BLaER1 treated with 17β-estradiol and CSF1 and Interleukin-3, amounts not matched to agents 10 nM and 100 nM (cell line): ENCODE measurements around the gene TESMIN.

Source experiments
- H3K27ac ChIP-seq, 11 experiments: shearing (Covaris generic); formaldehyde crosslinking; 2 replicates each; pipeline ENCODE4 v1.8.1; 2022
- H3K27me3 ChIP-seq, 11 experiments: shearing (Covaris generic); formaldehyde crosslinking; 2 replicates each; pipeline ENCODE4 v1.8.1; 2022
- H3K36me3 ChIP-seq, 11 experiments: shearing (Covaris generic); formaldehyde crosslinking; 2 replicates each; pipeline ENCODE4 v1.8.1; 2022
- H3K4me1 ChIP-seq, 10 experiments: shearing (Covaris generic); formaldehyde crosslinking; 2 replicates each; pipeline ENCODE4 v1.8.1; 2022
- H3K4me2 ChIP-seq, 11 experiments: shearing (Covaris generic); formaldehyde crosslinking; 2 replicates each; pipeline ENCODE4 v1.8.1; 2022
- H3K4me3 ChIP-seq, 10 experiments: shearing (Covaris generic); formaldehyde crosslinking; 2 replicates each; pipeline ENCODE4 v1.8.1; 2022
- H3K9ac ChIP-seq, 11 experiments: shearing (Covaris generic); formaldehyde crosslinking; 2 replicates each; pipeline ENCODE4 v1.8.1; 2022
- H3K9me3 ChIP-seq, 11 experiments: shearing (Covaris generic); formaldehyde crosslinking; replicated peaks in 1 of 11; 2 replicates each; pipeline ENCODE4 v1.8.1; 2022
- H4K20me1 ChIP-seq, 11 experiments: shearing (Covaris generic); formaldehyde crosslinking; 2 replicates each; pipeline ENCODE4 v1.8.1; 2022
- Cebpa-rat ChIP-seq, 11 experiments: shearing (Covaris generic); IDR thresholded peaks; 2 replicates each; pipeline ENCODE4 v1.8.1; 2022

TESMIN gene

GRCh38 chr11:68692871-68693483 lies 58.3 kb downstream of the TESMIN start:
- Histone ChIP-seq H3K36me3 (peaks cover 0 to 3% (median 0%) of the 10 kb centered on the region in 11 experiments; a peak in 1 of 22 replicates), H3K27me3 (peaks cover 6 to 30% (median 22%) of the 10 kb centered on the region in 11 experiments; a peak in 17 of 22 replicates), H4K20me1 (no peaks in the 10 kb centered on the region; a peak in 2 of 22 replicates), H3K27ac (no peak overlapping the region), H3K4me1 (peaks cover 7 to 15% (median 13%) of the 10 kb centered on the region in 10 experiments; a peak in 18 of 20 replicates), H3K4me2 (no peak overlapping the region), H3K9me3 (peaks cover 14 to 35% (median 24%) of the 10 kb centered on the region in 11 experiments), H3K9ac (no peak overlapping the region), H3K4me3 (no peak overlapping the region)
- TF ChIP-seq Cebpa-rat (IDR thresholded peaks at IDR 0.05) = no peak

- no peak for TF ChIP-seq Cebpa-rat (IDR thresholded peaks at IDR 0.05)
- Histone ChIP-seq H3K4me1 (peaks cover 7 to 15% (median 13%) of the 10 kb centered on the region in 10 experiments; a peak in 18 of 20 replicates), H3K9ac (no peak overlapping the region), H4K20me1 (no peaks in the 10 kb centered on the region; a peak in 3 of 22 replicates), H3K27me3 (peaks cover 10 to 39% (median 26%) of the 10 kb centered on the region in 11 experiments), H3K4me3 (no peak overlapping the region), H3K4me2 (no peak overlapping the region), H3K9me3 (peaks cover 14 to 27% (median 22%) of the 10 kb centered on the region in 11 experiments), H3K27ac (no peak overlapping the region), H3K36me3 (peaks cover 0 to 3% (median 0%) of the 10 kb centered on the region in 11 experiments; a peak in 1 of 22 replicates)
Observed at GRCh38 chr11:68692115-68692514, 59.2 kb downstream of the TESMIN start.

DNA sequence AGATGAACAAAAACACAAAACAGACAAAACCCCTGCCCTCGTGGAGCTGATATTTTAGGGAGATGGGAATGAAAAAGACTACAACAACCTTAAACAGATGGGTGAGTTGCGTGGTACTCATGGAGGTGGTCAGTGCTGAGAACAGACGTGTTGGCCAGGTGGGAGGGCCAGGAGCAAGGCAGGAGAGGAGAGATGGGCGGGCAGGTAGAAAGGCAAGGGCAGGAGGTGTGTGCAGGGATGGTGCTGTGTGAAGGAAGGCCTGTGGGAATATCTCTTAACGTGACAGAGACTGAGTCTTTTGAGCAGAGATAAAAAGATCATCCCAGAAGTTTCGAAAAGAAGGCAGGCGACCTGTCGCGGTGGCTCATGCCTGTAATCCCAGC lies 59.9 kb downstream of the TESMIN start:
- Histone ChIP-seq H4K20me1 (peaks cover 0 to 3% (median 0%) of the 10 kb centered on the region in 11 experiments; a peak in 7 of 22 replicates), H3K9me3 (peaks cover 11 to 20% (median 16%) of the 10 kb centered on the region in 11 experiments), H3K36me3 (peaks cover 0 to 3% (median 0%) of the 10 kb centered on the region in 11 experiments; a peak in 1 of 22 replicates), H3K4me2 (peak overlapping the region in 6 of 11 experiments; percentile 40 to 65 (median 54); a peak in 9 of 22 replicates), H3K4me1 (peaks cover 7 to 15% (median 13%) of the 10 kb centered on the region in 10 experiments; a peak in 18 of 20 replicates), H3K27me3 (peaks cover 17 to 46% (median 33%) of the 10 kb centered on the region in 11 experiments), H3K4me3 (no peak overlapping the region), H3K9ac (no peak overlapping the region), H3K27ac (no peak overlapping the region)
- no peak for TF ChIP-seq Cebpa-rat (IDR thresholded peaks at IDR 0.05)

DNA sequence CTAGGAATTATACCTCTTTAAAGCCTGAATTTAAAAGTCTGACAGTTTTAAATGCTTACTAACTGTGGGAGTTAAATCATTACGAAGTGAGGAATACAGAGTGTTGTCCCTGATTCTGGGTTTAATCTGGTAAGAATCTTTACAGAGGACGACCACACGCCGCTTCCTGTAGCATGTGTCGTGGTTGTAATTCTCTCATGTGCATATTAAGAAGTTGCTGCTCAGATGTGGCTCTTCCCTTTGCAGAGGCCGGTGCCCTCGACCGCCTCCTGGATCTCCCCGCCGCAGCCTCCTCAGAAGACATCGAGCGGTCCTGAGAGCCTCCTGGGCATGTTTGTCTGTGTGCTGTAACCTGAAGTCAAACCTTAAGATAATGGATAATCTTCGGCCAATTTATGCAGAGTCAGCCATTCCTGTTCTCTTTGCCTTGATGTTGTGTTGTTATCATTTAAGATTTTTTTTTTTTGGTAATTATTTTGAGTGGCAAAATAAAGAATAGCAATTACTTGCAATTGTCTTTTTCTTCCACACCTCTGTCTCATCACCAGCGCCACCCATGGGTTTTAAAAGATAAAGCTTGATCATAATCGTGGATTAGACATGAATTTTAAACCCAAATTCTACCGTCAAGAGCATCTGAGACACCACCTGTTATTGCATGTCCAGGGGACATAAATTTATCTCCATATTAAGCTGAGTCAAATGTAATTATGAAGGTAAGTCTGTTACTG lies 60.5 kb downstream of the TESMIN start:
- H3K27me3 ChIP-seq = peaks cover 22 to 52% (median 39%) of the 10 kb centered on the region in 11 experiments

DNA sequence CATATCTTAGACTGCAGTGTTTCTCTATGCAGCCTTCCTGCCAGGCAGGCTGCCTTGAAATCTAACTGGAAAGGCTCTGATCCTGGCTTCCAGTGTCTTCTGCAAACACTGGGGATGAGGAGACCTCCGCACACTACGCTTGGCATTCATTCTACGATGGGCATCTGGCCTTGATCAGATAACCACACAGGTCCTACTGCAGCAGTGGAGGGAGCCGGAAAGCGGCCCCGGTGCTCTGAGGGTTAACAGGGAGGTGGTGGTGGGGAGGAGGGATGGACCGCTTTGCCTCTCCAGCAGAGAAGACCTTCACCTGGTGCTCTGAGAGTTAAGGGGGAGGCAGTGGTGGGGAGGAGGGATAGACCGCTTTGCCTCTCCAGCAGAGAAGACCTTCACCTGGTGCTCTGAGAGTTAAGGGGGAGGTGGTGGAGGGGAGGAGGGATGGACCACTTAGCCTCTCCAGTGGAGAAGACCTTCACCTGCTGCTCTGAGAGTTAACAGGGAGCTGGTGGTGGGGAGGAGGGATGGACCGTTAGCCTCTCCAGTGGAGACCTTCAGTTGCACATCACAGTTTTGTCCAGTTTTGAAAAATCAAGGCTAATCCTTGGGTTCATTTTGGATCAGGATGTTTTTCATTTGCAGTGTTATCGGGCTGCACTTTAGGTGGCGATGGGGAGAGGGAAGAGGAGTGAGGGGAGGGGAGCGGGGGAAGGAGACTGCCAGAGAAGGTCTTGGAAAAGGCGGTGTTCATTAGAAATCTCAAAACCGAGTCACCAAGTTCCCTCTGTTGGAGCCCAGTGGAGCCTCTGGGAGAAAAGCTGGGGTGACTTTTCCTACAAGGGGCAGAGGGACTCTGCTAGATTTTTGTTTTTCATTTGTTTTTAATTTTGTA lies 61.3 kb downstream of the TESMIN start:
- Histone ChIP-seq H3K9me3 (peaks cover 0 to 6% (median 2%) of the 10 kb centered on the region in 11 experiments; a peak in 5 of 22 replicates), H3K27ac (no peak overlapping the region), H3K4me1 (peaks cover 7 to 15% (median 13%) of the 10 kb centered on the region in 10 experiments; a peak in 18 of 20 replicates), H3K36me3 (no peaks in the 10 kb centered on the region), H3K4me3 (no peak overlapping the region), H3K4me2 (peak overlapping the region in 10 of 11 experiments; percentile 6 to 65 (median 41); a peak in 17 of 22 replicates), H3K9ac (0 out of 22 replicates have a peak overlapping the region, but pooled peaks of 1 of the 11 experiments have one; percentile 25), H4K20me1 (peaks cover 0 to 17% (median 0%) of the 10 kb centered on the region in 11 experiments; a peak in 8 of 22 replicates), H3K27me3 (peaks cover 31 to 60% (median 47%) of the 10 kb centered on the region in 11 experiments)
- TF ChIP-seq Cebpa-rat (IDR thresholded peaks at IDR 0.05) = no peak

More for the DNA sequence above, 60.5 kb downstream of the TESMIN start:
- H3K4me1 ChIP-seq = peaks cover 7 to 15% (median 13%) of the 10 kb centered on the region in 10 experiments; a peak in 18 of 20 replicates
- H4K20me1 ChIP-seq = peaks cover 0 to 9% (median 0%) of the 10 kb centered on the region in 11 experiments; a peak in 7 of 22 replicates
- H3K9ac ChIP-seq = peak overlapping the region in 1 of 11 experiments; percentile 25; a peak in 1 of 22 replicates
- peak overlapping the region; percentile 6 to 65 (median 40); a peak in 20 of 22 replicates for H3K4me2 ChIP-seq
- no peak for TF ChIP-seq Cebpa-rat (IDR thresholded peaks at IDR 0.05)
- no peaks in the 10 kb centered on the region; a peak in 1 of 22 replicates for H3K36me3 ChIP-seq
- no peak overlapping the region for H3K4me3 ChIP-seq
- peaks cover 5 to 14% (median 11%) of the 10 kb centered on the region in 11 experiments for H3K9me3 ChIP-seq
- no peak overlapping the region for H3K27ac ChIP-seq

- Histone ChIP-seq H3K4me3 (no peak overlapping the region), H3K4me2 (no peak overlapping the region), H3K9ac (no peak overlapping the region), H4K20me1 (peaks cover 0 to 27% (median 0%) of the 10 kb centered on the region in 11 experiments; a peak in 9 of 22 replicates), H3K9me3 (no peaks in the 10 kb centered on the region), H3K27me3 (peaks cover 42 to 71% (median 58%) of the 10 kb centered on the region in 11 experiments), H3K27ac (no peak overlapping the region), H3K36me3 (no peaks in the 10 kb centered on the region), H3K4me1 (peaks cover 7 to 15% (median 13%) of the 10 kb centered on the region in 10 experiments; a peak in 18 of 20 replicates)
- TF ChIP-seq Cebpa-rat (IDR thresholded peaks at IDR 0.05) = no peak
Observed at GRCh38 chr11:68688881-68689280, 62.4 kb downstream of the TESMIN start.

GRCh38 chr11:68687986-68688385 lies 63.3 kb downstream of the TESMIN start:
- Histone ChIP-seq H3K9ac (no peak overlapping the region), H3K36me3 (no peaks in the 10 kb centered on the region), H3K4me1 (peaks cover 10 to 19% (median 14%) of the 10 kb centered on the region in 10 experiments), H3K27me3 (peaks cover 51 to 80% (median 67%) of the 10 kb centered on the region in 11 experiments), H3K4me3 (no peak overlapping the region), H3K27ac (no peak overlapping the region), H4K20me1 (peaks cover 0 to 35% (median 0%) of the 10 kb centered on the region in 11 experiments; a peak in 9 of 22 replicates), H3K9me3 (no peaks in the 10 kb centered on the region), H3K4me2 (no peak overlapping the region)
- TF ChIP-seq Cebpa-rat (IDR thresholded peaks at IDR 0.05) = no peak

DNA sequence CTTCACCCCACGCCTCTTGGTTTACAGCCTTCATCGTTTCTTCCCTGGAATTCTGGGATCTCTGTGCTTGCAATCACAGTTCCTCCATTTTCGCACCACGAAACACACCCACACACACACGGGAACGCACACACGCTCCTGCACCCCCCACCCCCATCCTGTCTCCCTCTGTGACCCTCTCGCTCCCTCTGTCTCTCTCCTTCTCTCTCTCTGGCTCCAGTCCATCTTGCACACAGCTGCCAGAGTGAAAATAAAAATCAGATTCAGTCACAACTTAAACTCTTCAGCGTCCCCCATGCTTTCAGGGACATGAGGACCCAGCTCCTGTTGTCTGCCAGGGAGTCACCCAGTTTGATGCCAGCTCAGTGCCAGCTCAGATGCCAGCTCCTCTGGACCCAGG lies 64.0 kb downstream of the TESMIN start:
- H3K9ac ChIP-seq = no peak overlapping the region
- no peak overlapping the region for H3K27ac ChIP-seq
- TF ChIP-seq Cebpa-rat (IDR thresholded peaks at IDR 0.05) = no peak
- peaks cover 58 to 87% (median 74%) of the 10 kb centered on the region in 11 experiments for H3K27me3 ChIP-seq
- H4K20me1 ChIP-seq = peaks cover 0 to 38% (median 0%) of the 10 kb centered on the region in 11 experiments; a peak in 9 of 22 replicates
- peaks cover 12 to 25% (median 18%) of the 10 kb centered on the region in 10 experiments for H3K4me1 ChIP-seq
- H3K36me3 ChIP-seq = no peaks in the 10 kb centered on the region
- H3K4me2 ChIP-seq = no peak overlapping the region
- H3K9me3 ChIP-seq = no peaks in the 10 kb centered on the region
- H3K4me3 ChIP-seq = no peak overlapping the region
